OCI-LY3 (cell line): Measurements from ENCODE around the gene AMMECR1.
"Not testable (repeated sequence)": the region's sequence is repeated elsewhere in the genome, so short reads cannot be mapped to it uniquely, and the experiment has no call there.

Source experiments
- CTCF ChIP-seq: fragments of 200-600, 300-600 bp; sonication (generic); IDR thresholded peaks from 2 replicates; pipeline ENCODE4 v1.5.1; 2014; ENCODE audit warnings: antibody characterized with exemption, low read length, low read depth
- EZH2phosphoT487 ChIP-seq: fragments of 200-600 bp; shearing (Covaris generic); IDR thresholded peaks from 2 replicates; pipeline ENCODE4 v1.6.1; 2018; ENCODE audit warnings: antibody characterized with exemption, mixed run types, low read depth

GRCh38 chrX:110238259-110238658 is 79.6 kb downstream of the AMMECR1 start:
- not testable (repeated sequence) for TF ChIP-seq CTCF, EZH2phosphoT487
